Measurements from ENCODE around the gene SLC9A5. TPM values are rescaled to one million over a fixed set of nuclear protein-coding genes. Genes with fewer than 3 reads are reported as not detected.

Gene SLC9A5
- total and polyA plus RNA-seq, 2 experiments from 2014 or later = 4.5 to 5.4 TPM

DNA sequence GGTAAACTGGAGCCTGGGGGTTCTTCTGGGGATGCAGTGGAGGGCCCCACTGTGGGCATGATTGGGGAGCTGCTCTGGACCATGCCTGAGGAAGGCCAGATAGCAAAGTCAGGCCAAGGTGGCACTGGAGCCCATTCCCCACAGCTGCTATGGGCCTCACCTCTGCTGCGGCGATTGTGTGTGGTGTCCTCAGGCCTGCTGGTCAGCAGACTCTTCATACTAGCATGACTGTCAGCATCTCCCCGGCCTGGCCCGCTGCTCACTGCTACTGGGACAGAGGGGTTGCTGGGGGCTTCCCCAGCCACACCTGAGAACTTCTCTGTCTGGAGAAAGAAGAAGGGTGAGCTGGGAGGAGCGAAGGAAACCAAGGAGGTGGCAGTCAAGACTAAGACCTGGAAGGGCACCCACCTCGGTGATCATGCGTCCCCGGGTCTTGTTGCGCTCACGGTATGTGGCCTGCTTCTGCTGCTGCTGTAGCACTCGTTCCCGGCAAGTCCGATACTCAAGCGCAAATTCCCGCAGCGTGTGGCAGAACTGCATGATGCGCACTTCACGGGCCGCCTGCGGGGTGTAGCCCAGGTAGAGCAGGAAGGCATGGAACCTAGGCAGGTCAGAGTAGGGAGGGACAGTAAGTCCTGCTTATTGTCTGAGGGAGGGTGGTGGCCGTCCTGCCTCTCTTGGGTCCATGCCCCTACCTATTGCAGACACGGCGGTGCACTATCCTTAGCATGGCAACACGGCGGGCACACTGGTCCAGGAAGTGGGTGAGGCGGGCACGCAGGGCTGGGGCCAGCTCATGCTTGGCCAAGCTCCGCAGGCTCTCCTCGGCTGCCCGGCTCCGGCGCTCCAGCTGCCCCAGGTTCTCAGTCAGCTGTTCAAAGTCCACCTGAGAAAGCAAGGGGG is 18.6 kb upstream of the SLC9A5 start (continued):
- TF ChIP-seq, protein P1, sequence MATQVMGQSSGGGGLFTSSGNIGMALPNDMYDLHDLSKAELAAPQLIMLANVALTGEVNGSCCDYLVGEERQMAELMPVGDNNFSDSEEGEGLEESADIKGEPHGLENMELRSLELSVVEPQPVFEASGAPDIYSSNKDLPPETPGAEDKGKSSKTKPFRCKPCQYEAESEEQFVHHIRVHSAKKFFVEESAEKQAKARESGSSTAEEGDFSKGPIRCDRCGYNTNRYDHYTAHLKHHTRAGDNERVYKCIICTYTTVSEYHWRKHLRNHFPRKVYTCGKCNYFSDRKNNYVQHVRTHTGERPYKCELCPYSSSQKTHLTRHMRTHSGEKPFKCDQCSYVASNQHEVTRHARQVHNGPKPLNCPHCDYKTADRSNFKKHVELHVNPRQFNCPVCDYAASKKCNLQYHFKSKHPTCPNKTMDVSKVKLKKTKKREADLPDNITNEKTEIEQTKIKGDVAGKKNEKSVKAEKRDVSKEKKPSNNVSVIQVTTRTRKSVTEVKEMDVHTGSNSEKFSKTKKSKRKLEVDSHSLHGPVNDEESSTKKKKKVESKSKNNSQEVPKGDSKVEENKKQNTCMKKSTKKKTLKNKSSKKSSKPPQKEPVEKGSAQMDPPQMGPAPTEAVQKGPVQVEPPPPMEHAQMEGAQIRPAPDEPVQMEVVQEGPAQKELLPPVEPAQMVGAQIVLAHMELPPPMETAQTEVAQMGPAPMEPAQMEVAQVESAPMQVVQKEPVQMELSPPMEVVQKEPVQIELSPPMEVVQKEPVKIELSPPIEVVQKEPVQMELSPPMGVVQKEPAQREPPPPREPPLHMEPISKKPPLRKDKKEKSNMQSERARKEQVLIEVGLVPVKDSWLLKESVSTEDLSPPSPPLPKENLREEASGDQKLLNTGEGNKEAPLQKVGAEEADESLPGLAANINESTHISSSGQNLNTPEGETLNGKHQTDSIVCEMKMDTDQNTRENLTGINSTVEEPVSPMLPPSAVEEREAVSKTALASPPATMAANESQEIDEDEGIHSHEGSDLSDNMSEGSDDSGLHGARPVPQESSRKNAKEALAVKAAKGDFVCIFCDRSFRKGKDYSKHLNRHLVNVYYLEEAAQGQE (IDR thresholded peaks at IDR 0.05; ENCODE audit: unreplicated experiment) = no peak

DNA sequence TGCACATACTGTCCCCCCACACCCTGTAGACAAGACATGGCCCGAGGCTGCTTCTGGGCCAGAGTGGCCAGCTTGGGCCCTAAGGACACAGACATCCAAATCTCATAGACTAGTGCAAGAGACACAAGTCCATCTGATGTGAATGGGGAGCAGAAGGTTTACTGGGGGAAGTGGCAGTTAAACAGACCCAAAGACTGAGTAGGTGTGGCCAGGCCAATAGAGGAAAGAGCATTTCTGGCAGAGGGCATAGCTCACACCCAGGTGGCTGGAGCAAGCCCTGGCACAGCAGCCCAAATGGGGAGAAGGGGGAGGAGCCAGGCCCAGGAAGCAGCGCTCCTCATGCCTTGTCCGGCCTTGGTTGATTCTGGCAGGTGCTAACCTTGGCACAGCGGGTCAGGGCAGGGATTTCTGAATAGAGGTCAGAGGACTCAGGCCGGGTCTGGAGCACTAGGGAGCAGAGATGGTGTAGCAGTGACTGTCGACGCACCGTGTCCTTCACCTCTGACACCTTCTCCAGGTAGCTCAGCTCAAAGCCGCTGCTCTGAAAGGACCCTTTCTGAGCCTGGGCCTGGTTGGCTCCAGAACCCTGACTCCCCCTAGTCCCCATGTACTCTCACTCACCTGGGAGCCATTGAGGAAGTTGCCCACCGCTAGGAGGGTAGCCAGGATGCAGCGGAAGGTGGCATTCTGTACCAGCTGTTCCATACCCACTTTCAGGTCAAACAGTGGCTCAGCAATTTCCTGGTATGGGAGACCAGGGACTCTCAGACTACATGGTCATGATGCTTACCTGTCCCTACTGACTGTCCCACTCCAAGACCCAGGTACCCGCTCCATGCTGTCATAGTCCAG is 17.7 kb upstream of the SLC9A5 start:
- peaks cover 15% of the 10 kb centered on the region; the same call in 1 of the 2 replicates for H3K36me3 ChIP-seq (ENCODE audit: insufficient read depth)
- Mint-ChIP-seq H3K4me3 (no peak overlapping the region), H3K9me3 (no peaks in the 10 kb centered on the region; the same call in 2 of the 3 replicates), H3K36me3 (ENCODE audit: low read depth) (peaks cover 63% of the 10 kb centered on the region), H3K4me1 (peaks cover 10% of the 10 kb centered on the region), H3K27ac (no peak overlapping the region), H3K27me3 (ENCODE audit: insufficient read depth, low read depth, poor library complexity) (peaks cover 14% of the 10 kb centered on the region)
- peaks cover 5% of the 10 kb centered on the region; the same call in 1 of the 2 replicates for H4K20me1 ChIP-seq (replicated peaks; ENCODE audit: insufficient read depth)
- H3K4me2 ChIP-seq = no peak overlapping the region
- H3K79me2 ChIP-seq (replicated peaks; ENCODE audit: insufficient read depth) = peaks cover 11% of the 10 kb centered on the region
- H2AFZ ChIP-seq = no peak overlapping the region
- H3K27ac ChIP-seq (ENCODE audit: low read depth) = no peak overlapping the region
- no peak overlapping the region for H3K4me3 ChIP-seq
- ATAC-seq (no peak), DNase-seq (ENCODE audit: low spot score) (no peak)
- TF ChIP-seq NANOG (IDR thresholded peaks at IDR 0.05; ENCODE audit: borderline replicate concordance) (no peak), POLR2AphosphoS5 (IDR thresholded peaks at IDR 0.05; ENCODE audit: low read depth) (peak; percentile 29)
- H3K27me3 ChIP-seq (ENCODE audit: insufficient read depth) = no peaks in the 10 kb centered on the region
- H3F3A ChIP-seq (replicated peaks; ENCODE audit: low read depth) = 0 out of 2 replicates have a peak, but pooled peaks cover under 1% of the 10 kb centered on the region
- no peaks in the 10 kb centered on the region for H3K9me2 ChIP-seq (ENCODE audit: insufficient read depth)
- peaks cover 3% of the 10 kb centered on the region; the same call in 1 of the 2 replicates for H3K4me1 ChIP-seq (ENCODE audit: insufficient read depth)

- no peaks in the 10 kb centered on the region for H3K79me2 ChIP-seq (replicated peaks; ENCODE audit: insufficient read depth)
- H3K36me3 ChIP-seq (ENCODE audit: insufficient read depth) = peaks cover 10% of the 10 kb centered on the region; the same call in 1 of the 2 replicates
- H3K27ac ChIP-seq (ENCODE audit: low read depth) = no peak overlapping the region
- ATAC-seq = no peak
- no peak for DNase-seq (ENCODE audit: low spot score)
- no peaks in the 10 kb centered on the region for H3K27me3 ChIP-seq (ENCODE audit: insufficient read depth)
- no peak for TF ChIP-seq JUNB (IDR thresholded peaks at IDR 0.05; ENCODE audit: unreplicated experiment)
- Mint-ChIP-seq H3K36me3 (ENCODE audit: low read depth) (peaks cover 71% of the 10 kb centered on the region), H3K9me3 (no peaks in the 10 kb centered on the region; the same call in 2 of the 3 replicates), H3K27me3 (ENCODE audit: insufficient read depth, low read depth, poor library complexity) (peaks cover 8% of the 10 kb centered on the region), H3K4me3 (no peak overlapping the region), H3K4me1 (peaks cover 13% of the 10 kb centered on the region; the same call in 2 of the 3 replicates), H3K27ac (no peak overlapping the region)
- H3F3A ChIP-seq (replicated peaks; ENCODE audit: low read depth) = 0 out of 2 replicates have a peak, but pooled peaks cover 9% of the 10 kb centered on the region
- H3K9me2 ChIP-seq (ENCODE audit: insufficient read depth) = no peaks in the 10 kb centered on the region
- H3K4me1 ChIP-seq (ENCODE audit: insufficient read depth) = no peaks in the 10 kb centered on the region
- H3K4me3 ChIP-seq = no peak overlapping the region
- H2AFZ ChIP-seq = no peak overlapping the region
- no peaks in the 10 kb centered on the region; the same call in 1 of the 2 replicates for H4K20me1 ChIP-seq (replicated peaks; ENCODE audit: insufficient read depth)
- no peak overlapping the region for H3K4me2 ChIP-seq
Measured at GRCh38 chr16:67233596-67233995, 15.2 kb upstream of the SLC9A5 start.
